A549 (cell line): ENCODE results near the gene CDHR1. TPM values are rescaled to one million over a fixed set of nuclear protein-coding genes. Genes with fewer than 3 reads are reported as not detected.

Source experiments
- ATAC-seq, 2 experiments: fragments of 200-7000 bp in 1 of 2; fragments of >200 bp in 1 of 2; cut with Nextera tagmentation in 1 of 2; cut with Tn5 transposase in 1 of 2; 3 replicates each; pipeline versions ENCODE4 v1.8.0 to v1.9.1; 2018 to 2020; ENCODE audit warnings: mild to moderate bottlenecking in 1 of 2, moderate library complexity in 1 of 2
- CTCF ChIA-PET: fragments of 300-600 bp; sonication (Branson Sonifier 250); formaldehyde crosslinking; extraction: SDS; loops from one replicate; lab custom pipeline; 2021; ENCODE audit warnings: antibody characterized with exemption, inconsistent platforms; lab: Yijun Ruan, JAX
- POLR2A ChIA-PET: fragments of 350-600 bp; formaldehyde crosslinking; extraction: SDS; loops from one replicate; lab custom pipeline; 2021; ENCODE audit warnings: antibody characterized with exemption, inconsistent platforms; lab: Yijun Ruan, JAX
- DNase-seq, 2 experiments: peaks; one replicate each; pipeline versions ENCODE4 v3.0.0 to v3.0.0-alpha.2; 2011 to 2016; ENCODE audit warnings: low read depth in 1 of 2, low spot score in 1 of 2
- FAIRE-seq: peaks from 2 replicates; lab custom pipeline; 2011; peaks lifted over from hg19 to GRCh38; lab: Jason Lieb, UNC
- H3K27ac ChIP-seq, 2 experiments: fragments of >200 bp; sonication (Bioruptor Twin); formaldehyde crosslinking; 3 replicates each; pipeline ENCODE4 v1.5.1; 2016 to 2017
- H3K4me1 ChIP-seq: fragments of >200 bp; sonication (Bioruptor Twin); formaldehyde crosslinking; 3 replicates; pipeline ENCODE4 v1.6.1; 2016
- H3K4me2 ChIP-seq: fragments of >200 bp; sonication (Bioruptor Twin); formaldehyde crosslinking; 3 replicates; pipeline ENCODE4 v1.6.1; 2016
- H3K4me3 ChIP-seq: fragments of >200 bp; sonication (Bioruptor Twin); formaldehyde crosslinking; 3 replicates; pipeline ENCODE4 v1.5.1; 2016
- H3K9me3 ChIP-seq: fragments of >200 bp; sonication (Bioruptor Twin); formaldehyde crosslinking; 3 replicates; pipeline ENCODE4 v1.6.1; 2016
- BHLHE40 ChIP-seq: IDR thresholded peaks from 2 replicates; pipeline ENCODE4 v1.6.1; 2012; ENCODE audit warnings: low read depth, low read length, inconsistent platforms
- CEBPB ChIP-seq, 2 experiments: fragments of >200 bp in 1 of 2; sonication (Bioruptor Twin) in 1 of 2; formaldehyde crosslinking in 1 of 2; IDR thresholded peaks; 2 replicates each; pipeline ENCODE4 v1.6.1; 2012 to 2016
- EHF ChIP-seq: fragments of 250-450 bp; sonication (Bioruptor Pico); IDR thresholded peaks from 2 replicates; pipeline ENCODE4 v1.5.0; 2020; ENCODE audit warnings: mild to moderate bottlenecking
- FOSB ChIP-seq: fragments of 250-450 bp; sonication (Bioruptor Pico); IDR thresholded peaks from 2 replicates; pipeline ENCODE4 v1.5.0; 2020; ENCODE audit warnings: mild to moderate bottlenecking, moderate library complexity
- FOSL2 ChIP-seq, 2 experiments: fragments of 450-650 bp in 1 of 2; fragments of >200 bp in 1 of 2; sonication (Bioruptor Twin) in 1 of 2; formaldehyde crosslinking; IDR thresholded peaks; 2 replicates each; pipeline versions ENCODE4 v1.5.0 to v1.6.1; 2016 to 2020; ENCODE audit warnings: mild to moderate bottlenecking in 1 of 2, moderate library complexity in 1 of 2
- HDAC2 ChIP-seq: fragments of 200-600 bp; sonication (generic); IDR thresholded peaks from 2 replicates; pipeline ENCODE4 v1.6.1; 2016
- HMGXB4 ChIP-seq: fragments of 250-450 bp; sonication (Bioruptor Pico); IDR thresholded peaks from 2 replicates; pipeline ENCODE4 v1.5.0; 2021; ENCODE audit warnings: mild to moderate bottlenecking, moderate library complexity, borderline replicate concordance
- MAZ ChIP-seq: fragments of 150-350 bp; IDR thresholded peaks from 2 replicates; pipeline ENCODE4 v1.6.1; 2014; ENCODE audit warnings: antibody characterized with exemption, low read depth, low read length, borderline replicate concordance
- PBX3 ChIP-seq: IDR thresholded peaks from 2 replicates; pipeline ENCODE4 v1.6.1; 2012
- POLR2AphosphoS2 ChIP-seq: conservative IDR thresholded peaks from 2 replicates; pipeline ENCODE4 v1.6.1; 2012; ENCODE audit warnings: low read length, improper control_type of control experiment, inconsistent platforms
- RARB ChIP-seq: fragments of 250-450 bp; sonication (Bioruptor Pico); IDR thresholded peaks from 2 replicates; pipeline ENCODE4 v1.8.0; 2021; ENCODE audit warnings: mild to moderate bottlenecking, moderate library complexity
- REST ChIP-seq: fragments of 200-600 bp; sonication (generic); IDR thresholded peaks from 2 replicates; pipeline ENCODE4 v1.6.1; 2016; ENCODE audit warnings: antibody characterized with exemption, mild to moderate bottlenecking, moderate library complexity
- SMC3 ChIP-seq: fragments of >200 bp; sonication (Bioruptor Twin); formaldehyde crosslinking; IDR thresholded peaks from 3 replicates; pipeline ENCODE4 v1.6.1; 2018; ENCODE audit warnings: inconsistent platforms
- whole genome bisulfite sequencing: methylation state at CpG from one replicate; pipeline ENCODE4 v1.1.6; 2017; ENCODE audit errors: missing lambda C conversion rate; 5-methylcytosine and 5-hydroxymethylcytosine counted together
- polyA plus RNA-seq, 4 experiments: library from polyadenylated mRNA; depleted of rRNA in 3 of 4; stranded (reverse); fragments of >200 nt; fragmentation: RNase III in 1 of 4; extraction: RNeasy Plus Mini Kit Qiagen cat#74134 plus additional on column Dnase treatment in 1 of 4; gene quantifications; 2 replicates in 3 of 4; 3 replicates in 1 of 4; pipeline ENCODE4 v1.2.3, GENCODE V29; 2011 to 2017
- TF ChIP-seq, protein P1 (sequence below): fragments of >200 bp; sonication (Bioruptor Twin); formaldehyde crosslinking; IDR thresholded peaks from 3 replicates; pipeline ENCODE4 v1.6.1; 2016
- TF ChIP-seq, protein P2 (sequence below): fragments of >200 bp; sonication (Bioruptor Twin); formaldehyde crosslinking; IDR thresholded peaks from 3 replicates; pipeline ENCODE4 v1.5.1; 2016

The CDHR1 gene
- polyA plus RNA-seq, 2 of the 4 experiments (the other 2 are of a cell fraction) = 0.04 to 0.09 TPM

- Histone ChIP-seq H3K4me1 (0 out of 3 replicates have a peak, but pooled peaks cover 4% of the 10 kb centered on the region), H3K4me3 (no peak overlapping the region), H3K9me3 (no peaks in the 10 kb centered on the region), H3K27ac (no peak overlapping the region), H3K4me2 (no peak overlapping the region)
- DNase-seq = no peak
- ChIA-PET CTCF (interaction anchor here (2.0 to 15.3 kb wide), 4 partner anchors 10 to 281 kb away, joined by 8 to 341 read pairs (median 13); no protein-coding TSS in a partner anchor), POLR2A (no interaction called here)
- ATAC-seq = no peak
- WGBS = 46% methylated on average over 7 of the region's 7 CpGs
- no peak for FAIRE-seq
- no peak for TF ChIP-seq PBX3
- no peak for TF ChIP-seq RARB (CRISPR knock-in tag)
- no peak for TF ChIP-seq POLR2AphosphoS2
- TF ChIP-seq HMGXB4 (CRISPR knock-in tag) = no peak
- TF ChIP-seq REST = no peak
- TF ChIP-seq FOSL2 (IDR thresholded peaks at IDR 0.05) = no peak
- no peak for TF ChIP-seq FOSL2 (CRISPR knock-in tag; IDR thresholded peaks at IDR 0.05)
- TF ChIP-seq, protein P1, sequence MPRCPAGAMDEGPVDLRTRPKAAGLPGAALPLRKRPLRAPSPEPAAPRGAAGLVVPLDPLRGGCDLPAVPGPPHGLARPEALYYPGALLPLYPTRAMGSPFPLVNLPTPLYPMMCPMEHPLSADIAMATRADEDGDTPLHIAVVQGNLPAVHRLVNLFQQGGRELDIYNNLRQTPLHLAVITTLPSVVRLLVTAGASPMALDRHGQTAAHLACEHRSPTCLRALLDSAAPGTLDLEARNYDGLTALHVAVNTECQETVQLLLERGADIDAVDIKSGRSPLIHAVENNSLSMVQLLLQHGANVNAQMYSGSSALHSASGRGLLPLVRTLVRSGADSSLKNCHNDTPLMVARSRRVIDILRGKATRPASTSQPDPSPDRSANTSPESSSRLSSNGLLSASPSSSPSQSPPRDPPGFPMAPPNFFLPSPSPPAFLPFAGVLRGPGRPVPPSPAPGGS = no peak
These were observed 63.8 kb downstream of the CDHR1 start for GRCh38 chr10:84258034-84258695.

DNA sequence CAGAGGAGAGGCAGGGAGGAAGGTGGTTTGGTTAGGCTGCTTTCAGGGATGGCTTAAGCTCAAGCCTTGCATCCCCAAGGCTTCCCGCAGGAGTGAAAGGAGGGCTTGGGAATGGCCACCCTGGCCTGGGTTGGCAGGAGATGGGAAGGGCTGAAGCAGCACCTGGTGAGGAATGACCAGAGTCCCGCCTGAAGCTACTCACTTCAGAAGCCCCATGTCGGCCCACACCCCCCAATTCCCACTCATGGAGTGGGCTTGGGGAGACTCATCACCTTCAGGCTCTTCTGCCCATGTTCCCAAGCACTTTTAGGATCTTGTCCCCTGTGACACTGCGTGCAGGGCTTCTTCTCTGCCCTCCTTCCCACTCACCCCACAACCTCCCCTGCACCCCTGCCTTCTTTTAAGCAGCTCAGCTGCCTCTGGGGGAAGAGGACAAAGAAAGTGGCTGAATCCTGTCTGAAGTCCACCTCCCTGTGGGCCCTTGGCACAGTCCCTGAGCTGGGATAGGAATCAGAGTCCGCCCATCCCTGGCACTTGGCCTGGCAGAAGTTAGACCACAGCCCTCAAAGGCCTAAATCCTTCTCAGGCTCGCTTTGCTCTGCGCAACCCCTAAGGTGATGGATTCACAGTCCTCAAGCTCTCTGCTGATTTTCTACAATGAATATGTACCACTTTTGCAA is 67.0 kb downstream of the CDHR1 start:
- ChIA-PET POLR2A (no interaction called here), CTCF (interaction anchor here (0.9 to 15.3 kb wide), 2 partner anchors 77 to 278 kb away, joined by 3 to 341 read pairs; no protein-coding TSS in a partner anchor)
- ATAC-seq (no peak), FAIRE-seq (no peak), DNase-seq (no peak)
- H3K4me2 ChIP-seq = no peak overlapping the region
- no peaks in the 10 kb centered on the region for H3K9me3 ChIP-seq
- H3K4me3 ChIP-seq = no peak overlapping the region
- 56% methylated on average over 7 of the region's 7 CpGs for WGBS
- no peak overlapping the region for H3K27ac ChIP-seq
- H3K4me1 ChIP-seq = 0 out of 3 replicates have a peak, but pooled peaks cover 4% of the 10 kb centered on the region
- TF ChIP-seq BHLHE40 (no peak), CEBPB (IDR thresholded peaks at IDR 0.05) (no peak), SMC3 (no peak), PBX3 (no peak), EHF (CRISPR knock-in tag) (no peak), HDAC2 (no peak), FOSB (no peak), MAZ (no peak)
- TF ChIP-seq, protein P2, sequence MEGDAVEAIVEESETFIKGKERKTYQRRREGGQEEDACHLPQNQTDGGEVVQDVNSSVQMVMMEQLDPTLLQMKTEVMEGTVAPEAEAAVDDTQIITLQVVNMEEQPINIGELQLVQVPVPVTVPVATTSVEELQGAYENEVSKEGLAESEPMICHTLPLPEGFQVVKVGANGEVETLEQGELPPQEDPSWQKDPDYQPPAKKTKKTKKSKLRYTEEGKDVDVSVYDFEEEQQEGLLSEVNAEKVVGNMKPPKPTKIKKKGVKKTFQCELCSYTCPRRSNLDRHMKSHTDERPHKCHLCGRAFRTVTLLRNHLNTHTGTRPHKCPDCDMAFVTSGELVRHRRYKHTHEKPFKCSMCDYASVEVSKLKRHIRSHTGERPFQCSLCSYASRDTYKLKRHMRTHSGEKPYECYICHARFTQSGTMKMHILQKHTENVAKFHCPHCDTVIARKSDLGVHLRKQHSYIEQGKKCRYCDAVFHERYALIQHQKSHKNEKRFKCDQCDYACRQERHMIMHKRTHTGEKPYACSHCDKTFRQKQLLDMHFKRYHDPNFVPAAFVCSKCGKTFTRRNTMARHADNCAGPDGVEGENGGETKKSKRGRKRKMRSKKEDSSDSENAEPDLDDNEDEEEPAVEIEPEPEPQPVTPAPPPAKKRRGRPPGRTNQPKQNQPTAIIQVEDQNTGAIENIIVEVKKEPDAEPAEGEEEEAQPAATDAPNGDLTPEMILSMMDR = no peak
- TF ChIP-seq, protein P1 = no peak
